Thoracic aorta (tissue), 2 donors: ENCODE data around the gene SIK3. TPM values are rescaled to one million over a fixed set of nuclear protein-coding genes. Genes with fewer than 3 reads are reported as not detected.

Source experiments
- ATAC-seq: fragments of 150-250 bp; one replicate; pipeline ENCODE4 v1.8.0; 2017; ENCODE audit warnings: low read depth; ENCODE audit not compliant: insufficient number of reproducible peaks, low FRiP score
- DNase-seq: peaks from one replicate; pipeline ENCODE4 v3.0.0-alpha.2; 2020; ENCODE audit warnings: low spot score
- H3K27ac ChIP-seq, 2 donors: fragments of 200-600 bp; sonication (generic); 1 replicate in 1 of 2; 2 replicates in 1 of 2; pipeline ENCODE4 v1.5.1; 2016; ENCODE audit warnings: mild to moderate bottlenecking in 2 of 2, moderate library complexity in 2 of 2
- H3K27me3 ChIP-seq: fragments of 200-600 bp; sonication (generic); replicated peaks from 2 replicates; pipeline ENCODE4 v1.6.0; 2016; ENCODE audit warnings: mild to moderate bottlenecking; ENCODE audit not compliant: insufficient read depth
- H3K36me3 ChIP-seq: fragments of 200-600 bp; sonication (generic); one replicate; pipeline ENCODE4 v1.5.1; 2016
- H3K4me1 ChIP-seq, 2 donors: fragments of 200-600 bp; sonication (generic); 1 replicate in 1 of 2; 2 replicates in 1 of 2; pipeline versions ENCODE4 v1.5.1 to v1.6.0; 2016; ENCODE audit warnings: low read depth in 2 of 2, mild to moderate bottlenecking in 1 of 2; ENCODE audit not compliant: control insufficient read depth in 1 of 2
- H3K4me3 ChIP-seq: fragments of 200-600 bp; sonication (generic); 2 replicates; pipeline ENCODE4 v1.5.1; 2016; ENCODE audit warnings: mild to moderate bottlenecking
- H3K9me3 ChIP-seq: fragments of 200-600 bp; sonication (generic); 2 replicates; pipeline ENCODE4 v1.5.1; 2016
- total RNA-seq, 2 donors: library from RNA; depleted of rRNA; stranded (reverse); fragments of >200 nt; gene quantifications; one replicate each; pipeline versions ENCODE4 v1.1.0 to v1.2.3, GENCODE V29; 2016
- TF ChIP-seq, protein P1 (sequence below): fragments of 200-600 bp; sonication (generic); IDR thresholded peaks from one replicate; pipeline ENCODE4 v1.5.1; 2019; ENCODE audit warnings: antibody characterized with exemption

SIK3 gene
- total RNA-seq, 2 donors from 2014 or later, result 32.9 to 53.7 TPM

DNA sequence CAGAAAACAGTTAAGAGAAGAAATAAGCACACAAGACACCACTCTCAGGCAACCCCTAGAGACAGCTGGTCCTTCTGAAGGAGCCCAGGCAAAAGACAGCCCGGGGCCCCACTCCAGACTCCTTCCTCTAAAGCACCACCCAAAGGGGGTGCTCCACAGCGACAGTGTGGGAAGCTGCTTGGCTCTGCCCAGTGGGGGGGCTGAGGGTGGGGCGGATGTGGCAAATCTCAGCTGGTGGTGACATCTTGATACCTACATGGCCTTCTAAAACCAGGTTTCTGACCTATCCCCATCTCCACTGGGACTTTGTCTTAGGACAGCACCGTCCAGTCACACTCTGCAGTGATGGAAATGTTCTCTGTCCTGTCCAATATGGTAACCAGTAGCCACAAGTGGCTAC, 250.6 kb downstream of the SIK3 start:
- no peaks in the 10 kb centered on the region for H3K9me3 ChIP-seq
- H3K36me3 ChIP-seq, result peaks cover 29% of the 10 kb centered on the region
- no peak for DNase-seq
- no peak overlapping the region for H3K4me3 ChIP-seq
- no peak for ATAC-seq
- H3K4me1 ChIP-seq, result peaks cover 15 to 17% of the 10 kb centered on the region in 2 donors
- no peaks in the 10 kb centered on the region for H3K27me3 ChIP-seq
- H3K27ac ChIP-seq, result no peak overlapping the region
- TF ChIP-seq, protein P1, sequence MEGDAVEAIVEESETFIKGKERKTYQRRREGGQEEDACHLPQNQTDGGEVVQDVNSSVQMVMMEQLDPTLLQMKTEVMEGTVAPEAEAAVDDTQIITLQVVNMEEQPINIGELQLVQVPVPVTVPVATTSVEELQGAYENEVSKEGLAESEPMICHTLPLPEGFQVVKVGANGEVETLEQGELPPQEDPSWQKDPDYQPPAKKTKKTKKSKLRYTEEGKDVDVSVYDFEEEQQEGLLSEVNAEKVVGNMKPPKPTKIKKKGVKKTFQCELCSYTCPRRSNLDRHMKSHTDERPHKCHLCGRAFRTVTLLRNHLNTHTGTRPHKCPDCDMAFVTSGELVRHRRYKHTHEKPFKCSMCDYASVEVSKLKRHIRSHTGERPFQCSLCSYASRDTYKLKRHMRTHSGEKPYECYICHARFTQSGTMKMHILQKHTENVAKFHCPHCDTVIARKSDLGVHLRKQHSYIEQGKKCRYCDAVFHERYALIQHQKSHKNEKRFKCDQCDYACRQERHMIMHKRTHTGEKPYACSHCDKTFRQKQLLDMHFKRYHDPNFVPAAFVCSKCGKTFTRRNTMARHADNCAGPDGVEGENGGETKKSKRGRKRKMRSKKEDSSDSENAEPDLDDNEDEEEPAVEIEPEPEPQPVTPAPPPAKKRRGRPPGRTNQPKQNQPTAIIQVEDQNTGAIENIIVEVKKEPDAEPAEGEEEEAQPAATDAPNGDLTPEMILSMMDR, result no peak

DNA sequence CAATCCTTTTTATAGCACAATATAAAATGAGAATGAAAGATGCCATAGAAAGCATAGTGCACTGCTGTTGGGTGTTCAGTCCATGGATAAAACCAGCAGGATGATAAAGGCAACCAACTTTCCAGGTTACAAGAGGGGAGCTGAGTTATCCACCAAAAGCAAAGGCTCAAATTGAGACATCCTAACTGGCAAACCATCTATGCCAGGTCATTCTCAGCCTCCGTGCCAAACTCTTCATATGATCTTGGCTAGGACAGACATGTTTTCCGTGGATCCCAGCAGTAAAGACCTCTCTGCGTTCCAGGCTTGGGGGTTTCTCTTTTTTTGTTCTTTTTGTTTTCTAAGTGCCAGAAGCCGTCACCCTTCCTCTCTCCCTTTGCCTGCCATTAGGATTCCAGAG, 253.5 kb downstream of the SIK3 start:
- DNase-seq (no peak), ATAC-seq (no peak)
- no peak overlapping the region for H3K4me3 ChIP-seq
- no peaks in the 10 kb centered on the region for H3K27me3 ChIP-seq
- TF ChIP-seq, protein P1, result no peak
- no peaks in the 10 kb centered on the region for H3K9me3 ChIP-seq
- H3K36me3 ChIP-seq, result peaks cover 29% of the 10 kb centered on the region
- no peaks in the 10 kb centered on the region for H3K4me1 ChIP-seq
- no peak overlapping the region for H3K27ac ChIP-seq

- Histone ChIP-seq H3K27me3 (no peaks in the 10 kb centered on the region), H3K9me3 (no peaks in the 10 kb centered on the region), H3K27ac (no peak overlapping the region), H3K36me3 (peaks cover 29% of the 10 kb centered on the region), H3K4me1 (no peaks in the 10 kb centered on the region), H3K4me3 (no peak overlapping the region)
- no peak for ATAC-seq
- DNase-seq, result no peak
- TF ChIP-seq, protein P1, result no peak
Measured at GRCh38 chr11:116843661-116844060, 254.6 kb downstream of the SIK3 start.

GRCh38 chr11:116842909-116843308, 255.3 kb downstream of the SIK3 start:
- Histone ChIP-seq H3K36me3 (peaks cover 29% of the 10 kb centered on the region), H3K27ac (no peak overlapping the region), H3K9me3 (no peaks in the 10 kb centered on the region), H3K4me3 (no peak overlapping the region), H3K4me1 (no peaks in the 10 kb centered on the region), H3K27me3 (no peaks in the 10 kb centered on the region)
- no peak for DNase-seq
- TF ChIP-seq, protein P1, result no peak
- ATAC-seq, result no peak

DNA sequence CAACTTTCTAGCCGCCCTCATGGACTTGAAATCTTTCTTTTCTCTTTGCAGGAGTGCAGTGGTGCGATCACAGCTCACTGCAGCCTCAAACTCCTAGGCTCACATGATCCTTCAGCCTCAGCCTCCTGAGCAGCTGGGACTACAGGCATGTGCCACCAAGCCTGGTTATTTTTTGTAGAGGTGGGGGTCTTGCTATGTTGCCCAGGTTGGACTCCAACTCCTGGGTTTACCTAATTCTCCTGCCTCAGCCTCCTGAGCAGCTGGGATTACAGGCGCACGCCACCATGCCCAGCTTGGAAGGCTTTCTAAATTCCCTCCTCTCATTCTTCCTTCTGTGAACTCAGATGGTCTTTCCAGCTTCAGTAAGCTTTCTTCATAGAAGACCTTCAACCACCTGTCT, 256.1 kb downstream of the SIK3 start:
- H3K4me1 ChIP-seq, result no peaks in the 10 kb centered on the region
- H3K36me3 ChIP-seq, result peaks cover 21% of the 10 kb centered on the region
- no peak for ATAC-seq
- no peaks in the 10 kb centered on the region for H3K9me3 ChIP-seq
- no peak overlapping the region for H3K27ac ChIP-seq
- H3K4me3 ChIP-seq, result no peak overlapping the region
- TF ChIP-seq, protein P1, result no peak
- H3K27me3 ChIP-seq, result no peaks in the 10 kb centered on the region
- DNase-seq, result no peak
